DLD1 (cell line): ENCODE results near the gene CYBA.

ENCODE experiments used
- in situ Hi-C: cut with HindIII; loops from 2 replicates; pipeline ENCODE4 v1.10.0; 2017; ENCODE audit warnings: low sequenced_read_pairs

Gene CYBA

GRCh38 chr16:88595921-88596320 is 54.9 kb downstream of the CYBA start:
- in situ Hi-C loops: no loop called here

- in situ Hi-C loops: no loop called here
These were observed 55.8 kb downstream of the CYBA start for GRCh38 chr16:88595101-88595500.

DNA sequence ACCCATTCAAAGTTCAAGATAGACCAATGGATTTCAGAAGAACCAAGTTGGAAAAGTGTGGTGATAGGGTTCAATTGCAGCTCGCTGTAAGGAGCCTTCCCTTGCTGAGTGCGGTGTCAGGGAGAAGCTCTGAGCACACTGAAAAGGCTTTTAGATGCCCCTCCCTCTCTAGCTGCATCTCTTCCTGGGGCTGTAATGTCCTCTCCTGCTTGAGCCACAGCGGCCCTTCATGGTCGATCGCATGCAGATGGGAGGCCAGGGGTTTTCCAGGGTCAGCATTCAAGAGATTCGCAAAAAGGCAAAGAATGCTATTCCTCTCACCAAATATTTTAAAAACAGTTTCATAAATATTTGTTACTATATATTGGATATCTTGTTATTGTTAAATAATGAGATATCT is 56.9 kb downstream of the CYBA start:
- in situ Hi-C loops: no loop called here

DNA sequence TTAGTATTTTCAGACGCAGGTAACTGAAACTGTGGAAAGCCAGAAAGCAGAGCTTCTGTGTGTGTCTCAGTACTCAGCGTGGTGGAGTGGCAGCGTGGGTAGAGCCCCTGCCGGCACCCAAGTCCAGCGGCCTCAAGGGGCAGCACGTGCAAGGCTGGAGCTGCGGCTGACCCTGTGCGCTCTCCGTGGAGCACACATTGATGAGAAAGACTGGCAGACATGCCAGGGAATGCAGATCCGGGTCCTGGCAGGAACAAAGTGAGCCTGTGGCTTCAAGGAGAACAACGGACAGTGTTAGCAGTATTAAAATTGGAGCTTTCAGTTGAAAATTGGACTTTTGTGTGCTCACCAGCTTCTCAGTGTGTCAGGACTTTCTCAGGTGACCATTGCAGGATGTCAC is 57.4 kb downstream of the CYBA start:
- in situ Hi-C loops: no loop called here
